ACC112 (cell line): ENCODE measurements around the gene BNIP5.

Experiments used
- H2AFZ ChIP-seq: fragments of 200-600 bp; sonication (generic); one replicate; pipeline ENCODE4 v1.6.0; 2017; ENCODE audit warnings: antibody characterized with exemption, low read length; ENCODE audit not compliant: unreplicated experiment
- H3K27ac ChIP-seq: fragments of 200-600 bp; sonication (generic); 2 replicates; pipeline ENCODE4 v1.5.1; 2014; ENCODE audit warnings: low read depth, mild to moderate bottlenecking, antibody characterized with exemption, low read length, moderate library complexity
- H3K27me3 ChIP-seq: fragments of 200-600 bp; sonication (generic); 2 replicates; pipeline ENCODE4 v1.6.1; 2014; ENCODE audit warnings: mild to moderate bottlenecking, antibody characterized with exemption, low read length, moderate library complexity, mixed read lengths; ENCODE audit not compliant: insufficient read depth
- H3K36me3 ChIP-seq: fragments of 200-600 bp; sonication (generic); 2 replicates; pipeline ENCODE4 v1.6.1; 2016; ENCODE audit warnings: mild to moderate bottlenecking, antibody characterized with exemption, low read length, moderate library complexity, mixed read lengths; ENCODE audit not compliant: insufficient read depth
- H3K4me1 ChIP-seq: fragments of 200-600 bp; sonication (generic); one replicate; pipeline ENCODE4 v1.6.1; 2016; ENCODE audit warnings: low read length, mixed read lengths; ENCODE audit not compliant: insufficient read depth, unreplicated experiment, control insufficient read depth
- H3K4me3 ChIP-seq: fragments of 200-600 bp; sonication (generic); 2 replicates; pipeline ENCODE4 v1.5.1; 2014; ENCODE audit warnings: mild to moderate bottlenecking, low read depth, low read length
- H3K79me2 ChIP-seq: fragments of 200-600 bp; sonication (generic); one replicate; pipeline ENCODE4 v1.6.0; 2016; ENCODE audit warnings: low read length; ENCODE audit not compliant: control insufficient read depth, unreplicated experiment, insufficient read depth

Gene BNIP5

DNA sequence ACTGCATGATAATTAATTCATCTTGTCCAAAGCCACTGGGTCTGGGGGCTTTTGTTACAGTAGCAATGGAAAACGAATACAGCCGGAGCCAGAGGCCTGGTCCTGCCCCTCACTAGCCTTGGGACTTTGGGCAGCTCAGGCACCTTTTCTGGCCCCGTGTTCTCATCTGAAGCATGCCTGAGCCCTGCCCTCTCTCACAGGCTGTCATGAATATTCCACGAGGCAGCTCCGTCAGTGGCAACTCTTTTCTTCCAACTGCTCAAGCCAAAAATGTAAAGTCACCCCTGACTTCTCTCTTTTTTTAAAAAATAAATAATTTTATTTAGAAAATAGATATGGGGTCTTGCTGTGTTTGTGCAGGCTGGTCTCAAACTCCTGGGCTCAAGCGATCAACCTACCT, 5.3 kb downstream of the BNIP5 start:
- Histone ChIP-seq H2AFZ (no peak overlapping the region), H3K4me3 (no peak overlapping the region), H3K4me1 (no peaks in the 10 kb centered on the region), H3K36me3 (no peaks in the 10 kb centered on the region), H3K79me2 (no peaks in the 10 kb centered on the region), H3K27me3 (peaks cover 65% of the 10 kb centered on the region), H3K27ac (no peak overlapping the region)

DNA sequence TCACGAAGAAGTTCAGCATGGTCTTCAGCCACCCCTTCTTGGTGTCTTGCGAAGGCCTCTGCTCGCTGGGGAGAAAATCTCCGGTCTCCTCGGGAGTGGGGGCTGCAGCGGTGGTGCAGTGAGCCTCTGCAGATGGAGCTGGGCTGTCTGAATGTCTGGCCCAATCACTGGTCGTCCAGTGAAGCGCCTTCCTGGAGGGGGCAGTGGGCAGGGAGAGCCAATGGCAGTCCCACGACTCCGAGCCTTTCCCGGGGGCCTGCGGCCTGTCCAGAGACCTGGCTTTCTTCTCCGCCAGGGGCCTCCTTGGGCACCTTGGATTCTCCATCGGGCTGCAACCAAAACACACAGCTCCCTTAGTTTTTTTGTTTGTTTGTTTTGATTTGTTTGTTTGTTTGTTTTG, 6.3 kb downstream of the BNIP5 start:
- Histone ChIP-seq H3K79me2 (no peaks in the 10 kb centered on the region), H3K36me3 (no peaks in the 10 kb centered on the region), H3K4me1 (no peaks in the 10 kb centered on the region), H3K27me3 (peaks cover 61% of the 10 kb centered on the region), H3K27ac (no peak overlapping the region), H2AFZ (no peak overlapping the region), H3K4me3 (no peak overlapping the region)

DNA sequence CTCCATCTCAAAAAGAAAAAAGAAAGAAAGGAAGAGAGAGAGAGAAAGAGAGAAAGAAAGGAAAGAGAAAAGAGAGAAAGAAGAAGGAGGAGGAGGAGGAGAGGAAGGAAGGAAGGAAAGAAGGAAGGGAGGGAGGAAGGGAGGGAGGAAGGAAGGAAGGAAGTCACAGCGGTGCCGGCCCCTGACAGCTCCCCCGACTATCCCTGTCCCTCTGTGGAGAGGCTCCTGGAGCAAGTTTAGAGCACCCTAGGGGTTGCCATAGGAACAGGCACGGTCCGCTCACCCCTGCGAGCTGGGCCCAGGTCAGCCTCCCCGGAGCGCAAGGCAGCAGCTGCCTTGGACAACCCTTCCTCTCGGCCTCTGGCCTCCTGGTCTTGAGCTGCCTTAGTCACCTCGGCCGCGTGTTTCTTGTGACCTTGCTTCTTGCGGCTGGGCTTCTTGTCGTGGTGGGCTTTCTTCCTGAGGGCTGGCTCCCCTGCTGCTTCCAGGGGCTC, 6.8 kb downstream of the BNIP5 start:
- no peaks in the 10 kb centered on the region for H3K4me1 ChIP-seq
- no peak overlapping the region for H2AFZ ChIP-seq
- H3K27ac ChIP-seq, result no peak overlapping the region
- no peak overlapping the region for H3K4me3 ChIP-seq
- peaks cover 56% of the 10 kb centered on the region for H3K27me3 ChIP-seq
- H3K36me3 ChIP-seq, result no peaks in the 10 kb centered on the region
- H3K79me2 ChIP-seq, result no peaks in the 10 kb centered on the region

DNA sequence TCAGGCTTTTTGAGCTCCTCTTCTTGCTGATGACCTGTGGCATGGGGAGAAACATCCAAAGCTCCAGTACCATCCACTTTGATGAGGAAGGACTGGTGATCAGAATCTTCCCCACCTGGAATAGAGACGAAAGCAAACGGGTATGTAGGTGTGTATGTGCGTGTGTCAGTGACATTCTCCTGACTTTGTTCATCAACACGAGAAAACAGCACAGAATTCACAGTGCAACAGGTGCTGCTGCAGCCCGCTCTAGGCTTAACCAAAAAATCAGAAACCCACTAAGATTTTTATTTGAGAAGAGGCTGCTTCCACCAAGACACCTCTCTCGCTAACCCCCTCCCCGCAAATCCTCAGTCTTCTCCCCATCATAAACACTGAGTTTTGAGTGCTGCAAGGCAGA, 8.1 kb downstream of the BNIP5 start:
- Histone ChIP-seq H2AFZ (no peak overlapping the region), H3K36me3 (no peaks in the 10 kb centered on the region), H3K79me2 (no peaks in the 10 kb centered on the region), H3K27me3 (peaks cover 44% of the 10 kb centered on the region), H3K4me1 (no peaks in the 10 kb centered on the region), H3K4me3 (no peak overlapping the region), H3K27ac (no peak overlapping the region)

DNA sequence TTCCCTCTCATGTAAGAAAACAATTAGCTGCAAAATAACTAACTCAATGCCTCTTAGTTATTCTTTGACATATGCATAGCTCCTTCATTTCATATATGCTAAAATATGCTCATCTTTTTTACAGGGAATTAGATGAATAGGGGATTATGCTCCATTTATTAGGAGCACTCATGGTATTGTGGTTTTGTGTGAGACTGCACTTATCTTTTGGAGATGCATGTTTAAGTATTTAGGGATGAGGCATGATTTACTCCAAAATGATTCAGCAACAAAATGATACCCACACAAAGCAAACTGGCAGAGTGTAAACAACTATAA, 8.8 kb downstream of the BNIP5 start:
- no peak overlapping the region for H2AFZ ChIP-seq
- H3K27me3 ChIP-seq, result peaks cover 37% of the 10 kb centered on the region
- H3K4me1 ChIP-seq, result no peaks in the 10 kb centered on the region
- no peaks in the 10 kb centered on the region for H3K79me2 ChIP-seq
- H3K36me3 ChIP-seq, result no peaks in the 10 kb centered on the region
- no peak overlapping the region for H3K27ac ChIP-seq
- H3K4me3 ChIP-seq, result no peak overlapping the region

DNA sequence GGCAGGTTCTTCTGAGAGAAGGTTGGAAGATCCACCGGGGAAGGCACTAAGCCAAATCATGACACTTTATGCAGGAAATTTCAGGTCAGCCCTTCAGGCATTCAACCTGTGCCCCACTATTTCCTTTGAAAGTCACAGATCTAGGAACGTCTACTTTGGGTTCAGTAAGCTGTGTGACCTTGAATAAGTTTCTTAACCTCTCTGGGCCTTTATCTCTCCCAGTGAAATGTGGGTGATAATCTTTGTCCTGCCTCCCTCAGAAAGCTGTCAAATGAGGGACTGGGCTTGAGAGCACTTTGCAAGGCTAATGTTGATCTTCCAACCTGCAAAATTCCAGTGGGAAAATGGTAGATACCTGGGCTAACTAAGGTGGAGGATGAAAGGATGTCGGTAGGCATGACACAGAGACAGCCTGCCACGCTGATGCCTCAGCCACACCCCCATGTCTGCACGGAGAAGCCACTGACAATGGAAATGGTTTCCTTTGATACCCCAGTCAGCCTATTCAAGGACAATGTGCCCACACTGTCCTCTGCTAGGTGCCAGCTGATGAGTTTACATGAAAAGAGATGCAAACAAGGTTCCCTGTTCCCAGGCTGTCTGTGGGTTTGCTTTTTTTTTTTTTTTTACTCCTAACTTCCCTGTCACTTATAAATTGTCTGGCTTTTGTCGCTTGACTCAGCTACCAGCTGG, 9.3 kb downstream of the BNIP5 start:
- Histone ChIP-seq H3K4me1 (no peaks in the 10 kb centered on the region), H3K79me2 (no peaks in the 10 kb centered on the region), H2AFZ (no peak overlapping the region), H3K27ac (no peak overlapping the region), H3K36me3 (no peaks in the 10 kb centered on the region), H3K4me3 (no peak overlapping the region), H3K27me3 (peaks cover 35% of the 10 kb centered on the region)

DNA sequence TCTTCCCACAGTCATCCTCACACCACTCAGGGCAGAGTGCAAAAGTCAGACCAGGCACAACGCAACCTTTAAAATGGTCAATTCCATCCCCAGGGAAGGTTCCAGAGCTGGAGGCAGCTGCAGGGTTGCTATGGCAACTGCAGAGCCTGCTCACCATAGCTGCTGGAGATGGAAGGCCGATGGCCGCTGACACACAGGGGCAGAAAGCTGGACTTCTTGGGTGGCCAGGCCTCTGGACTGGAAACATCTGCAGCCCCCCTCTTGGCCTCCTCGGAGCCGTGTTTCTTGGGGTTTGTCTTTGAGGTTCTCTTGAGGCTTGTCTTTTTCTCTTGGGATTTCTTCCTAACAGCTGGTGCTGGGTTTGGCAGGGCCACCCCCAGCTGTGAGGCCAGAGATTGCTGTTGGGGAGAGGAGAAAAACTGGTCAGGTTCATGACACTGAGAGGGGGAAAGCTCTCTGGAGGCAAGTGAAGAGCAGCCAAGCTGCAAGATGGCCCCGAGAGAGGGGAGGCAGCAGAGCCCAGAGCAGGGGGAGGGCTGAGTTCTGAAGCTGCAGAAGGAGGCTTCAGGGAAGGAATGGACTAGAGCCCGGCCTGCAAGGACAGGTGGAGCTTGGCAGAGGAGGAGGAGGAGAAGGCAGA, 10.2 kb downstream of the BNIP5 start:
- peaks cover 32% of the 10 kb centered on the region for H3K27me3 ChIP-seq
- H3K27ac ChIP-seq, result no peak overlapping the region

DNA sequence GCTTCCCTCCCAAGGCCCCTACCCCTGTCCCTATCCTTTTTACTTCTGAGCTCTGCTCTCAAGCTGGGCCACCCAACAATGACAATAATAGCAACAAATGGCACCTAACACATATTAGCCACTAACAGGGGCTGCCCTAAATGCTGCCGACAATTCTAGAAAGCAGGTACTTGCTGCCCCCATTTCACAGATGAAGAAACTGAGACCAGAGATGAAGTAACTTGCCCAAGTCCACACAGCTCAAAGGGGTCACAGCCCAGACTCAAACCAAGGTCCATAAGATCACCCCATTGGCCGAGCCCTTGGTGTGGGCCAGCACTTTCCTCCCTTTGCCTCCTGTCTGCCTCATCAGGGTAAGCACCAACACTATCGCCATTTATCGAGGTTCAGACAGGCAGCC, 12.0 kb downstream of the BNIP5 start:
- Histone ChIP-seq H3K79me2 (no peaks in the 10 kb centered on the region), H3K27me3 (peaks cover 32% of the 10 kb centered on the region), H3K27ac (no peak overlapping the region), H3K4me3 (no peak overlapping the region), H3K36me3 (no peaks in the 10 kb centered on the region), H3K4me1 (no peaks in the 10 kb centered on the region), H2AFZ (no peak overlapping the region)

More for the DNA sequence above, 10.2 kb downstream of the BNIP5 start:
- Histone ChIP-seq H3K4me1 (no peaks in the 10 kb centered on the region), H3K4me3 (no peak overlapping the region), H3K79me2 (no peaks in the 10 kb centered on the region), H3K36me3 (no peaks in the 10 kb centered on the region), H2AFZ (no peak overlapping the region)

DNA sequence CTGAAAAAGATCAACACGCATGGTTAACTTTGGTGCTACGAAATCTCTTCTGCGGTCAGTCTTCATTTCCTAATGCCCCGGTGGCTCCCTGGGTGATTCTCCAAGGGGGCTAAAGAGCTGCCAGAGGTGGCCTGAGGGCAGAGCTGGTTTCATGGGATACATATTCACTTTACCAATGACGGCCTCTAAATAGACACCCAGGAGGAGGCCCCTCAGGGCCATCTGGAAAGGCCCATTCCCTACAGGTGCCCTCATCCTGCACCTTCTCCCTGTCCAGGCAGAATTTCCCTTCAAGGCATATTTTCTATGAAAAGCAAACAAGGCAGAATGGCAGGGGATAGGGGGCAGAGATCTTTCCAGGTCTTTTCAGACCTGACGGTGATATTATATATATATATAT, 12.5 kb downstream of the BNIP5 start:
- Histone ChIP-seq H3K27ac (no peak overlapping the region), H2AFZ (no peak overlapping the region), H3K27me3 (peaks cover 31% of the 10 kb centered on the region)

DNA sequence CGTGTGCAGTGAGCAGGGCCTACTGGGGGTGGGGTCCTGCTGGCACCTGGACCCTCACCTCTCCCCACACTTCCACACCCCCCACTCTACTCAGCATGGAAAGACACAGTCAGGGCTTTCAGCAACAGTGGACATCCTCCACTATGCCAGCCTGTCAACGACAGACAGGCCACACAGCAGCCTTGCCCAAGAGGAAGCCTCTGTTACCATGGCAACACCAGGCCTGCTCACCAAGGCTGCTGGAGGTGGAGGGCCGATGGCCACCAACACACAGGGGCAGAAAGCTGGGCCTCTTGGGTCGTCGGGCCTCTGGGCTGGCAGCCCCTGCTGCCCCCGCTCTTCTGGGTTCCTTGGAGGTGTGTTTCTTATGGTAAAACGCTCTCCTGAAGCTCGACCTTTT, 13.6 kb downstream of the BNIP5 start:
- H3K36me3 ChIP-seq, result no peaks in the 10 kb centered on the region
- no peak overlapping the region for H2AFZ ChIP-seq
- no peaks in the 10 kb centered on the region for H3K4me1 ChIP-seq
- peaks cover 22% of the 10 kb centered on the region for H3K27me3 ChIP-seq
- H3K79me2 ChIP-seq, result no peaks in the 10 kb centered on the region
- no peak overlapping the region for H3K27ac ChIP-seq
- no peak overlapping the region for H3K4me3 ChIP-seq

More for the DNA sequence above, 12.5 kb downstream of the BNIP5 start:
- no peaks in the 10 kb centered on the region for H3K4me1 ChIP-seq
- no peaks in the 10 kb centered on the region for H3K79me2 ChIP-seq
- H3K4me3 ChIP-seq, result no peak overlapping the region
- H3K36me3 ChIP-seq, result no peaks in the 10 kb centered on the region

DNA sequence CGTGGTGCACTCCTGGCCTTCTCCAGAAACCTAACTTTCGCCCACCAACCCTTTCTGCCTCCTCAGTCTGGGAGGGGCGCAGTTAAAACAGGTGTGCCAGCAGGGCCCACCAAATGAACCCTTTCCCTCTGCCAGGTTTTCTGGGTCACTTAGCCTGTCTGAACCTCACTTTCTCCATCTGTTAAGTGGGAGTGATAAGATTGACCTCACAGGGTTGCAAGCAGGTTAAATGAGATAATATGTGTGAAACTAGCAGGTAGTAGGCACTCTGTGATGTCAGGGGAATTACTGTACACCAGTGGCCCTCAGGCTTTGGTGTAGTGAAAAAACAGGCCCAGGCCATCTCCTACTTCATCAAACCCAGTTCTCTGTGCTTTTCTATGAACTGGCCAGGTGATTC, 14.1 kb downstream of the BNIP5 start:
- H3K27me3 ChIP-seq, result peaks cover 19% of the 10 kb centered on the region
- H3K79me2 ChIP-seq, result no peaks in the 10 kb centered on the region
- H3K4me1 ChIP-seq, result no peaks in the 10 kb centered on the region
- H3K36me3 ChIP-seq, result no peaks in the 10 kb centered on the region
- no peak overlapping the region for H2AFZ ChIP-seq
- H3K27ac ChIP-seq, result no peak overlapping the region
- no peak overlapping the region for H3K4me3 ChIP-seq
